ENCODE measurements around the gene IKZF2. TPM values are rescaled to one million over a fixed set of nuclear protein-coding genes. Genes with fewer than 3 reads are reported as not detected.

The IKZF2 gene
- total RNA-seq, 1 donor from 2014 or later: 57.0 TPM

DNA sequence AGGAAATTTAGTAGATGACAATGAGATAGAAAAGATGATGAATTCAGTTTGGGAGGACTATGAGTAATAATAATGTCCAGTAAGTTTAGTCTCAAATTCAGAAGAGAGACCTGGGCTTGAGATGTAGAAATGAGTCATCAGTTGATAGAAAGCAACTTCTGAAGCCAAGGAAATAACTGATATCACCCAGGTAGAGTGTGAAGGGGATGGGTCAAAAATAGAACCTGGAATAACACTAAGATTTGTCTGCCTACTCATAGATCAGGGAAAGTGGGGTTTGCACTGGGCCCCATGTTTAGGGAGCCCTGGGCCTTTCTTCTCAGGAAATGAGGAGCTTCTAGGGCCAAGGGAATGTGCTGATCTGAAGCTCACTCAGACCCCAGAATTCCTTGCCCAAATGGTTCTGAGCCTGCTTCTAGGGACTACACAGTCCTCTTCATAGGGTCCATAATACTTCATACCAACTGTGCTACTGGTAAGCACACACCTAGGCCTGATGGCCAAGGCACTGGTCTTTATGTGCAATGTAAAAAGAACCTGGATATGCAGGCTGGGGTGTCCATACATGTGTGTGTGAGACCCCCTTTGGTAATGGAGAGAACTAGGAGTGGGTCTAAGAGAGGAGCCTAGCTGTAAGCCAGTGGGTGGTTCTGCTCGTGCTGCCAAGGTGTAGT lies 141.2 kb downstream of the IKZF2 start:
- peak overlapping the region; percentile 42 for H3K27ac Mint-ChIP-seq
- H3K27me3 Mint-ChIP-seq: no peaks in the 10 kb centered on the region
- H3K4me1 Mint-ChIP-seq (ENCODE audit: unreplicated experiment): no peaks in the 10 kb centered on the region
- no peaks in the 10 kb centered on the region for H3K9me3 Mint-ChIP-seq
- H3K4me3 Mint-ChIP-seq: no peak overlapping the region
- peaks cover 27% of the 10 kb centered on the region for H3K36me3 Mint-ChIP-seq
- TF ChIP-seq, protein P1, sequence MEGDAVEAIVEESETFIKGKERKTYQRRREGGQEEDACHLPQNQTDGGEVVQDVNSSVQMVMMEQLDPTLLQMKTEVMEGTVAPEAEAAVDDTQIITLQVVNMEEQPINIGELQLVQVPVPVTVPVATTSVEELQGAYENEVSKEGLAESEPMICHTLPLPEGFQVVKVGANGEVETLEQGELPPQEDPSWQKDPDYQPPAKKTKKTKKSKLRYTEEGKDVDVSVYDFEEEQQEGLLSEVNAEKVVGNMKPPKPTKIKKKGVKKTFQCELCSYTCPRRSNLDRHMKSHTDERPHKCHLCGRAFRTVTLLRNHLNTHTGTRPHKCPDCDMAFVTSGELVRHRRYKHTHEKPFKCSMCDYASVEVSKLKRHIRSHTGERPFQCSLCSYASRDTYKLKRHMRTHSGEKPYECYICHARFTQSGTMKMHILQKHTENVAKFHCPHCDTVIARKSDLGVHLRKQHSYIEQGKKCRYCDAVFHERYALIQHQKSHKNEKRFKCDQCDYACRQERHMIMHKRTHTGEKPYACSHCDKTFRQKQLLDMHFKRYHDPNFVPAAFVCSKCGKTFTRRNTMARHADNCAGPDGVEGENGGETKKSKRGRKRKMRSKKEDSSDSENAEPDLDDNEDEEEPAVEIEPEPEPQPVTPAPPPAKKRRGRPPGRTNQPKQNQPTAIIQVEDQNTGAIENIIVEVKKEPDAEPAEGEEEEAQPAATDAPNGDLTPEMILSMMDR (conservative IDR thresholded peaks at IDR 0.05): no peak
- no peak for DNase-seq (ENCODE audit: extremely low spot score, unreplicated experiment)

GRCh38 chr2:213007290-213007838 lies 144.0 kb downstream of the IKZF2 start:
- no peaks in the 10 kb centered on the region for H3K9me3 Mint-ChIP-seq
- no peaks in the 10 kb centered on the region for H3K4me1 Mint-ChIP-seq (ENCODE audit: unreplicated experiment)
- no peak overlapping the region for H3K27ac Mint-ChIP-seq
- TF ChIP-seq, protein P1 (conservative IDR thresholded peaks at IDR 0.05): no peak
- H3K36me3 Mint-ChIP-seq: peaks cover 34% of the 10 kb centered on the region
- no peak overlapping the region for H3K4me3 Mint-ChIP-seq
- DNase-seq (ENCODE audit: extremely low spot score, unreplicated experiment): no peak
- no peaks in the 10 kb centered on the region for H3K27me3 Mint-ChIP-seq

GRCh38 chr2:213004197-213004821 lies 147.1 kb downstream of the IKZF2 start:
- Mint-ChIP-seq H3K9me3 (no peaks in the 10 kb centered on the region), H3K4me3 (no peak overlapping the region), H3K4me1 (ENCODE audit: unreplicated experiment) (no peaks in the 10 kb centered on the region), H3K27ac (peak overlapping the region; percentile 34), H3K36me3 (peaks cover 9% of the 10 kb centered on the region), H3K27me3 (no peaks in the 10 kb centered on the region)
- DNase-seq (ENCODE audit: extremely low spot score, unreplicated experiment): no peak
- TF ChIP-seq, protein P1 (conservative IDR thresholded peaks at IDR 0.05): no peak

DNA sequence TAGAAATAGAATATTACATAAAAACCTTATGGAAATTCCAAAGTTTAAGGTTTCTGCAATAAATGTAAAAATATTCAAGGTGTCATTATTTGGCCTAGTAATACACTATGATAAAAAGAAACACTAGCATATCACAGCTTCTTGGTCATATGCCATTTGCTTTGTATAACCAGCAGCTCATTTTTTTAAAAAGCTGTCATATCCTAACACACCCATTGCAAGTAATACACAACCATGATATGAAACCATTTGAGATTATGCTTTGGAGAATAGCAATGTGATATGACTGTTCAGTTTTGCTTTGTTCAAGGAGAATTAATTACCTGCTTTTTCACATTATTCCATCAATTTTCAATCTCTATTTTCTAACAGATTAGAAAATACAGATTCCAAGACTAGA lies 149.0 kb downstream of the IKZF2 start:
- Mint-ChIP-seq H3K36me3 (peaks cover 7% of the 10 kb centered on the region), H3K9me3 (no peaks in the 10 kb centered on the region), H3K4me1 (ENCODE audit: unreplicated experiment) (peaks cover 4% of the 10 kb centered on the region), H3K4me3 (no peak overlapping the region), H3K27me3 (no peaks in the 10 kb centered on the region), H3K27ac (no peak overlapping the region)
- TF ChIP-seq, protein P1 (conservative IDR thresholded peaks at IDR 0.05): no peak
- no peak for DNase-seq (ENCODE audit: extremely low spot score, unreplicated experiment)

DNA sequence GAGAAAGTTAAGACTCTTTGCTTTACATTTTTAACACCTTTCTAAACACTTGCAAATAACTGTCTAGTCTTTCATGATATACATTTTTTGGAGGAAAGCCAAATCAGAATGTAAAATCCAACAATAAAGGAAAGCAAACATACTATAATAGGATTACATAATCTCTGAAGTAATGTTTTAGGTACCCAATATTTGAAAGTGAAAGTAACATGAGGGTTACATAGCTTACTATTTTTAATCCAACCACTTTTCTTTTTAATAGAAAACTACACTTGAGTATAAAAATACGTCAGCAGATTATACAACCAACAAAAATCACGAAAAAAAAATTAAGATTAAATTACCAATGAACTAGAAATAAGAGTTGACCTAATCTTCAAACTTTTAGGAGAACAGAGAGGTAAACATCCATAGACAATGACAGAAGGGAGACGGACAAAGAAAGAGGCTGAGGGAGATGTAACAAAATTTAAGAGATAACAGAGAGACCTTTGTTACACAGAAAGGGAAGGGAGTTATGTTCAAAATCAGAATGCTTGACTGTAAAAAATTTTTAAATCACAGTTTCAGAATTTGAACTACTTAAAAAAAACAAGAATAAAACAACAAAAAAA lies 150.0 kb downstream of the IKZF2 start:
- peaks cover 4% of the 10 kb centered on the region for H3K4me1 Mint-ChIP-seq (ENCODE audit: unreplicated experiment)
- DNase-seq (ENCODE audit: extremely low spot score, unreplicated experiment): no peak
- TF ChIP-seq, protein P1 (conservative IDR thresholded peaks at IDR 0.05): no peak
- no peak overlapping the region for H3K27ac Mint-ChIP-seq
- H3K36me3 Mint-ChIP-seq: peaks cover 7% of the 10 kb centered on the region
- H3K9me3 Mint-ChIP-seq: no peaks in the 10 kb centered on the region
- no peaks in the 10 kb centered on the region for H3K27me3 Mint-ChIP-seq
- H3K4me3 Mint-ChIP-seq: no peak overlapping the region
